Measurements from ENCODE around the gene S100A16.
"Not testable (repeated sequence)": the region's sequence is repeated elsewhere in the genome, so short reads cannot be mapped to it uniquely, and the experiment has no call there.

The S100A16 gene

GRCh38 chr1:153614189-153614900 is 1.4 kb upstream of the S100A16 start:
- DNase-seq: no peak

GRCh38 chr1:153613406-153613805 is 469 bp upstream of the S100A16 start:
- DNase-seq: no peak

- no peak for DNase-seq
These were observed 704 bp downstream of the S100A16 start for GRCh38 chr1:153612111-153612754.

- DNase-seq: no peak
These were observed 1.6 kb downstream of the S100A16 start for GRCh38 chr1:153611356-153611755.

- no peak for DNase-seq
These were observed 2.1 kb downstream of the S100A16 start for GRCh38 chr1:153610811-153611301.

GRCh38 chr1:153610334-153610733 is 2.6 kb downstream of the S100A16 start:
- no peak for DNase-seq

GRCh38 chr1:153609585-153609907 is 3.4 kb downstream of the S100A16 start:
- no peak for DNase-seq

- no peak for DNase-seq
These were observed 4.0 kb downstream of the S100A16 start for GRCh38 chr1:153608742-153609584.

GRCh38 chr1:153608089-153608682 is 4.8 kb downstream of the S100A16 start:
- DNase-seq: no peak

- DNase-seq: no peak
These were observed 5.6 kb downstream of the S100A16 start for GRCh38 chr1:153607381-153607780.

- DNase-seq: no peak
These were observed 6.7 kb downstream of the S100A16 start for GRCh38 chr1:153606194-153606593.

- DNase-seq: no peak
These were observed 10.2 kb downstream of the S100A16 start for GRCh38 chr1:153602749-153603148.

GRCh38 chr1:153599847-153600246 is 13.1 kb downstream of the S100A16 start:
- no peak for DNase-seq

- no peak for DNase-seq
These were observed 14.4 kb downstream of the S100A16 start for GRCh38 chr1:153598309-153599172.

GRCh38 chr1:153597206-153597605 is 15.7 kb downstream of the S100A16 start:
- no peak for DNase-seq

GRCh38 chr1:153592748-153593147 is 20.2 kb downstream of the S100A16 start:
- no peak for DNase-seq

- no peak for DNase-seq
These were observed 24.5 kb downstream of the S100A16 start for GRCh38 chr1:153588482-153588881.

GRCh38 chr1:153588033-153588432 is 24.9 kb downstream of the S100A16 start:
- DNase-seq: not testable (repeated sequence)

GRCh38 chr1:153587314-153587713 is 25.6 kb downstream of the S100A16 start:
- DNase-seq: no peak

GRCh38 chr1:153586347-153586746 is 26.6 kb downstream of the S100A16 start:
- DNase-seq: no peak

- DNase-seq: no peak
These were observed 27.9 kb downstream of the S100A16 start for GRCh38 chr1:153585006-153585405.

- no peak for DNase-seq
These were observed 29.0 kb downstream of the S100A16 start for GRCh38 chr1:153583976-153584375.
